Testis (tissue), 2 donors: ENCODE results near the gene MMD2.

ENCODE experiments used
- CTCF ChIP-seq, 3 experiments: fragments of 450-650 bp in 2 of 3; fragments of 200-600 bp in 1 of 3; sonication (generic) in 1 of 3; IDR thresholded peaks; one replicate each; pipeline ENCODE4 v1.5.1; 2016 to 2019; ENCODE audit warnings: antibody characterized with exemption in 3 of 3, mild to moderate bottlenecking in 2 of 3, moderate library complexity in 1 of 3
- POLR2A ChIP-seq: fragments of 450-650 bp; IDR thresholded peaks from one replicate; pipeline ENCODE4 v1.6.1; 2017; ENCODE audit warnings: antibody characterized with exemption, mild to moderate bottlenecking, moderate library complexity

- TF ChIP-seq CTCF (IDR thresholded peaks at IDR 0.05) (no peak), POLR2A (no peak)
These were observed 42.9 kb upstream of the MMD2 start for GRCh38 chr7:5001911-5002310.
